Thyroid gland (tissue), 4 donors: ENCODE measurements around the gene RGS11. TPM values are rescaled to one million over a fixed set of nuclear protein-coding genes. Genes with fewer than 3 reads are reported as not detected.

Source experiments
- DNase-seq, 2 donors: peaks; one replicate each; pipeline ENCODE4 v3.0.0-alpha.2; 2019
- H3K27ac ChIP-seq, 3 donors: fragments of 200-600 bp; sonication (generic); 1 replicate in 2 of 3; 2 replicates in 1 of 3; pipeline ENCODE4 v1.5.1; 2016 to 2019; ENCODE audit warnings: mild to moderate bottlenecking in 1 of 3, moderate library complexity in 1 of 3
- H3K27me3 ChIP-seq: fragments of 200-600 bp; sonication (generic); one replicate; pipeline ENCODE4 v1.5.1; 2019
- H3K36me3 ChIP-seq, 2 donors: fragments of 200-600 bp; sonication (generic); one replicate each; pipeline ENCODE4 v1.5.1; 2016 to 2019
- H3K4me1 ChIP-seq, 2 donors: fragments of 200-600 bp; sonication (generic); one replicate each; pipeline ENCODE4 v1.5.1; 2017 to 2019
- H3K4me3 ChIP-seq, 3 donors: fragments of 200-600 bp; sonication (generic); replicated peaks in 1 of 3; 1 replicate in 2 of 3; 2 replicates in 1 of 3; pipeline ENCODE4 v1.5.1; 2016; ENCODE audit warnings: mild to moderate bottlenecking in 1 of 3
- H3K9me3 ChIP-seq: fragments of 200-600 bp; sonication (generic); one replicate; pipeline ENCODE4 v1.5.1; 2017
- POLR2A ChIP-seq, 2 donors: fragments of 450-650 bp; IDR thresholded peaks; one replicate each; pipeline ENCODE4 v1.6.1; 2017; ENCODE audit warnings: antibody characterized with exemption in 2 of 2, mild to moderate bottlenecking in 2 of 2, moderate library complexity in 1 of 2
- WGBS, 2 donors: methylation state at CpG; one replicate each; pipeline ENCODE4 v1.1.5; 2017; 5-methylcytosine and 5-hydroxymethylcytosine counted together
- intact Hi-C: fragments of 100-400 bp; cut with DNase I; formaldehyde crosslinking; loops from one replicate; pipeline ENCODE4 v1.15.1; 2023
- total RNA-seq, 4 donors: library from RNA; depleted of rRNA; stranded (reverse); fragments of >200 nt; gene quantifications; one replicate each; pipeline ENCODE4 v1.2.3, GENCODE V29; 2016
- TF ChIP-seq, protein P1 (sequence below), 6 experiments: fragments of 200-600 bp in 3 of 6; fragments of 450-650 bp in 3 of 6; sonication (generic) in 3 of 6; IDR thresholded peaks; one replicate each; pipeline ENCODE4 v1.5.1; 2016 to 2019; ENCODE audit warnings: antibody characterized with exemption in 6 of 6, mild to moderate bottlenecking in 2 of 6, inconsistent platforms in 1 of 6, moderate library complexity in 1 of 6

RGS11 gene
- total RNA-seq, 4 donors from 2014 or later, result 0.73 to 5.9 (median 3.0) TPM

DNA sequence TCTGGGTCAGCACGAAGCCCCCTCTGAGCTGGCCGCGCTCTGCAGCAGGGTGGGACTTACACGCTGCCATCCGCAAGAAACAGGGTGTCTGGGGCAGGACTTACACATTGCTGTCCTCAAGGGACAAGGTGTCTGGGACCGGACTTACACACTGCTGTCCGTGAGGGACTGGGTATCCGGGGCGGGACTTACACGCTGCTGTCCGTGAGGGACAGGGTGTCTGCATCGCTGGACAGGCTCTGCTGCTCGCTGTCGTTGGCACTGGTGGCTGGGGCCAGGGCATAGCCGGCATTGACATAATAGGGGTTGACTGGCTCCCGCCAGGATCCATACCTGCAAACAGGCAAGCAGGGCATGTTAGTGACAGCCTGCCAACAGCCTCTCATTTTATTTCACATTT is 38.6 kb upstream of the RGS11 start:
- H3K27me3 ChIP-seq, result no peaks in the 10 kb centered on the region
- DNase-seq, result no peak
- no peak for TF ChIP-seq POLR2A (IDR thresholded peaks at IDR 0.05)
- TF ChIP-seq, protein P1, sequence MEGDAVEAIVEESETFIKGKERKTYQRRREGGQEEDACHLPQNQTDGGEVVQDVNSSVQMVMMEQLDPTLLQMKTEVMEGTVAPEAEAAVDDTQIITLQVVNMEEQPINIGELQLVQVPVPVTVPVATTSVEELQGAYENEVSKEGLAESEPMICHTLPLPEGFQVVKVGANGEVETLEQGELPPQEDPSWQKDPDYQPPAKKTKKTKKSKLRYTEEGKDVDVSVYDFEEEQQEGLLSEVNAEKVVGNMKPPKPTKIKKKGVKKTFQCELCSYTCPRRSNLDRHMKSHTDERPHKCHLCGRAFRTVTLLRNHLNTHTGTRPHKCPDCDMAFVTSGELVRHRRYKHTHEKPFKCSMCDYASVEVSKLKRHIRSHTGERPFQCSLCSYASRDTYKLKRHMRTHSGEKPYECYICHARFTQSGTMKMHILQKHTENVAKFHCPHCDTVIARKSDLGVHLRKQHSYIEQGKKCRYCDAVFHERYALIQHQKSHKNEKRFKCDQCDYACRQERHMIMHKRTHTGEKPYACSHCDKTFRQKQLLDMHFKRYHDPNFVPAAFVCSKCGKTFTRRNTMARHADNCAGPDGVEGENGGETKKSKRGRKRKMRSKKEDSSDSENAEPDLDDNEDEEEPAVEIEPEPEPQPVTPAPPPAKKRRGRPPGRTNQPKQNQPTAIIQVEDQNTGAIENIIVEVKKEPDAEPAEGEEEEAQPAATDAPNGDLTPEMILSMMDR (IDR thresholded peaks at IDR 0.05), result no peak
- H3K4me3 ChIP-seq, result no peak overlapping the region
- no peak overlapping the region for H3K27ac ChIP-seq
- intact Hi-C loops, result no loop called here
- no peaks in the 10 kb centered on the region for H3K9me3 ChIP-seq
- 98% methylated on average over 8 to 16 of the region's 16 CpGs for WGBS, 2 donors
- peaks cover 21 to 25% of the 10 kb centered on the region in 2 donors for H3K36me3 ChIP-seq
- H3K4me1 ChIP-seq, result no peaks in the 10 kb centered on the region

DNA sequence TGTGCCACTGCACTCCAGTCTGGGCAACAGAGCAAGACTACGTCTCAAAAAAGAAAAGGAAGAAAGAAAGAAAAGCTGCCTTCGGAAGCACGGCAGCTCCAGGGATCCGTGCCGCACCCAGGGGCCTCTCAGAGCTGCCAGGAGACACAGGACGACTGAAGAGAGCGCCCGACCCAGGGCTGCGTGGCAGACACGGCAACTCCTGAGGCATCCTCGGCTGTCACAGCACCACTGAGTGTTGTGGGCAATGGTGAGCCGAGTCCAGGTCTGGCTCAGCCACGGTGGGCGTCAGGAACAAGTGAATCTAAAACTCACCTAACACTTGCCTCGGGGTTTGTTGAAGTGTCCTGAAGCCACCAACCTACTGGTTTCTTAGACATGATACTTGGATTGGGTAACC is 36.0 kb upstream of the RGS11 start:
- H3K4me1 ChIP-seq, result no peaks in the 10 kb centered on the region
- DNase-seq, result no peak
- intact Hi-C loops, result no loop called here
- no peak overlapping the region for H3K27ac ChIP-seq
- no peaks in the 10 kb centered on the region for H3K27me3 ChIP-seq
- WGBS, 2 donors, result 95 to 96% methylated on average over 15 of the region's 15 CpGs
- no peak overlapping the region for H3K4me3 ChIP-seq
- no peaks in the 10 kb centered on the region for H3K9me3 ChIP-seq
- TF ChIP-seq, protein P1 (IDR thresholded peaks at IDR 0.05), result no peak
- no peak for TF ChIP-seq POLR2A (IDR thresholded peaks at IDR 0.05)
- H3K36me3 ChIP-seq, result peaks cover 25 to 26% of the 10 kb centered on the region in 2 donors

DNA sequence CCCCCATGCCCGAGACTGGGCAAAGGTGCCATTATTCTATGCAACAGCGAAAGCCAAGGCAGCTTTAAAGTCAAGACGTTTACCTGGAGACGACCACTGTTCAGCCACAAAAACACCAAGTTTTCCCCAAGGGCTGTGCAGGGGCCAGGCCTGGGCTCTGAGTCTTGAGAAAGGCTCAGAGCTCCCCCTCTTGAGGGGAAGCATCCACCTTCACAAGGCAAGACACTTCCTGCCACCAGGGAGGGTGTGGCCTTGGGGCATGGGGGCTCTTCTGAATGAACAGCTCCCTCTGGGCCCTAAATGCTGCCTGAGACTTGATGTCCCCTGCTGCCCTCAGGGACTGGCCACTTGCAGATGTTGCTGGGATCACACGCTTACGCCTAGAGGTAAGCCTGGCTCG is 33.7 kb upstream of the RGS11 start:
- no peaks in the 10 kb centered on the region for H3K27me3 ChIP-seq
- intact Hi-C loops, result no loop called here
- 83 to 92% methylated on average over 6 to 7 of the region's 7 CpGs for WGBS, 2 donors
- no peak overlapping the region for H3K4me3 ChIP-seq
- H3K27ac ChIP-seq, result no peak overlapping the region
- H3K9me3 ChIP-seq, result no peaks in the 10 kb centered on the region
- DNase-seq, result no peak
- no peaks in the 10 kb centered on the region for H3K4me1 ChIP-seq
- TF ChIP-seq POLR2A (IDR thresholded peaks at IDR 0.05), result no peak
- TF ChIP-seq, protein P1 (IDR thresholded peaks at IDR 0.05), result no peak
- peaks cover 25 to 26% of the 10 kb centered on the region in 2 donors for H3K36me3 ChIP-seq

DNA sequence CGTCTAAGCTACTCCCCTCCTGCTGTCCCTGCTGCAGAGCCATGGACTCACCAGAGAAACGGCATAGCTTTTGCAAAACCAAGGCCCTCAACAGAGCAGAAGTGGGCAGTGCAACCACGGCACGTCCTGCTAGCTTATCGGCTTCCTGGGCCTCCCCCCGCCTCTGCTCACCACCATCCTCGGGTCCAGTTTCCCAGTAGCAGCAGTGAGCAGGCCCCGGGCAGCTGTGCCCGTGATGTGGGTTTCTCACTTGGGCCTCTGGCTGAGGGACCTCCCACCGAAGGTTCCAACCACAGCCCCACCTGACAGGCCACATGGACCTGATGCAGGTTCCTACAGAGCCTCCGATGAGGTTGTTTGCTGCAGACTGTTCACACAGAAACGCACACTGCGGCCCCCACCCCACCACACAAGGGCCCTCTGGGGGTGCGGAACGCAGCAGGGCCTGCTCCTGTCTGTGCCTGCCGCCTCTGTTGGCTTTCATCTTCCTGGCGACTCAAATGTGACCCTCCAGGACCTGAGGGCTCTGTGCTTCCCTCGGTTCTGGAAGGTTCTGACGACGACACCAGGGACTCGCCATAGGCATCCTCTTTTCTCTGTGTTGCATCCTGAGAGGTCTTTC is 32.1 kb upstream of the RGS11 start:
- TF ChIP-seq, protein P1 (IDR thresholded peaks at IDR 0.05), result no peak
- no peak for TF ChIP-seq POLR2A (IDR thresholded peaks at IDR 0.05)
- H3K4me1 ChIP-seq, result no peaks in the 10 kb centered on the region
- intact Hi-C loops, result no loop called here
- H3K9me3 ChIP-seq, result no peaks in the 10 kb centered on the region
- H3K36me3 ChIP-seq, result peaks cover 9 to 17% of the 10 kb centered on the region in 2 donors
- H3K27me3 ChIP-seq, result no peaks in the 10 kb centered on the region
- 88 to 97% methylated on average over 14 to 20 of the region's 21 CpGs for WGBS, 2 donors
- H3K4me3 ChIP-seq, result no peak overlapping the region
- no peak for DNase-seq
- no peak overlapping the region for H3K27ac ChIP-seq

DNA sequence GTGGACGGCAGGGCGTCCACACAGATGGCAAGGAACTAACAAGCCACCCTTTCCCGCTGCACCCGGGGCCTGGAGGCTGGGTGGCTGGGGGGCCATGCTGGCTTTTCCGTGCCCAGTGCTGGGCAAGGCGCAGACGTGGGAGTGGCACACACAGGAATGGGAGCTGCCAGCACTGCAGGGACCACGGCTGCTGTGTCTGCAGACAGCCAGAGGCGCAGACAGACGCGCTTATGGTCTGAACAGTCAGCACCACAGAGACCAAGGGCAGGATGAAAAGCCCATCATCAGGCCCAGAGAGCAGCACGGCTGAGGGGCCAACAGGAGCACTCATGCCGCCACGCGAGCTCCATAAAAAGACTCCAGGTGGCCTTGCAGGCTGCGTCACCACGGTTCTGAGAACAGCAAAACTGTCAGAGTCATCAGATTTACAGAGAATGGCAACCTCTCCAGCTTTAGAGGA is 31.2 kb upstream of the RGS11 start:
- H3K27ac ChIP-seq, result no peak overlapping the region
- no peaks in the 10 kb centered on the region for H3K27me3 ChIP-seq
- no peaks in the 10 kb centered on the region for H3K4me1 ChIP-seq
- WGBS, 2 donors, result 91 to 92% methylated on average over 14 to 17 of the region's 17 CpGs
- DNase-seq, result no peak
- no peak overlapping the region for H3K4me3 ChIP-seq
- peaks cover under 1 to 15% of the 10 kb centered on the region in 2 donors for H3K36me3 ChIP-seq
- no peaks in the 10 kb centered on the region for H3K9me3 ChIP-seq
- TF ChIP-seq, protein P1 (IDR thresholded peaks at IDR 0.05), result no peak
- no peak for TF ChIP-seq POLR2A (IDR thresholded peaks at IDR 0.05)
- intact Hi-C loops, result no loop called here
